SH-SY5Y (cell line): ENCODE results near the gene SURF6.

Source experiments
- GATA2 ChIP-seq: IDR thresholded peaks from 2 replicates; pipeline ENCODE4 v1.6.1; 2011; ENCODE audit warnings: mild to moderate bottlenecking, low read depth, low read length
- GATA3 ChIP-seq: IDR thresholded peaks from 2 replicates; pipeline ENCODE4 v1.6.1; 2011; ENCODE audit warnings: low read depth, mild to moderate bottlenecking, low read length, moderate library complexity

DNA sequence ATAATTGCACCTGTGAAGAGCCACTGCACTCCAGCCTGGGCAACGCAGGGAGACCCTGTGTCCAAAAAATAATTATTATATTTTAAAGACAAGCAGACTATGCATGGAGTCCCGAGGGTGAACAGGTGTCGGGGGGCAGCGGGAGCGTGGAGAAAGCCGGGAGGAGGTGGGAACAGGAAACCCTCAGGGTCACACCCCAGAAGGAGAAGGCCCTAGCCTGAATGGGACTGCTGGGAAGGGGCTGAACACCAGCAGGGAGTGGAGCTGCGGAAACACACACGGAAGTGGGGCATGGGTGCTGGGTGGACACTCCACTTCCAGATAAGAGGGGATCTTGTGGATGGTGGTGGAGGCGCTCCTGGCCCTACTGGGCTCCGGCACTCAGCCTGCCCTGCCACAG, 12.8 kb downstream of the SURF6 start:
- TF ChIP-seq GATA2, result no peak
- no peak for TF ChIP-seq GATA3
